Ishikawa (cell line): Measurements from ENCODE around the gene GALNT9.

Experiments
- CEBPB ChIP-seq: IDR thresholded peaks from 2 replicates; pipeline ENCODE4 v1.6.1; 2012
- CREB1 ChIP-seq: IDR thresholded peaks from 2 replicates; pipeline ENCODE4 v1.6.1; 2012; ENCODE audit warnings: low read depth
- EGR1 ChIP-seq: IDR thresholded peaks from 2 replicates; pipeline ENCODE4 v1.6.1; 2012
- EP300 ChIP-seq: IDR thresholded peaks from 2 replicates; pipeline ENCODE4 v1.6.1; 2012; ENCODE audit warnings: borderline replicate concordance
- FOXM1 ChIP-seq: IDR thresholded peaks from 2 replicates; pipeline ENCODE4 v1.6.1; 2012; ENCODE audit warnings: low read depth, borderline replicate concordance
- MAX ChIP-seq: IDR thresholded peaks from 2 replicates; pipeline ENCODE4 v1.6.1; 2012
- NFIC ChIP-seq: IDR thresholded peaks from 2 replicates; pipeline ENCODE4 v1.6.1; 2012
- RAD21 ChIP-seq: IDR thresholded peaks from 2 replicates; pipeline ENCODE4 v1.6.1; 2012; ENCODE audit warnings: low read depth
- REST ChIP-seq: IDR thresholded peaks from 2 replicates; pipeline ENCODE4 v1.6.1; 2012; ENCODE audit warnings: low read depth, mild to moderate bottlenecking
- TAF1 ChIP-seq: IDR thresholded peaks from 2 replicates; pipeline ENCODE4 v1.6.1; 2012; ENCODE audit warnings: low read depth, mild to moderate bottlenecking
- TCF12 ChIP-seq: IDR thresholded peaks from 2 replicates; pipeline ENCODE4 v1.6.1; 2012; ENCODE audit warnings: low read depth
- TEAD4 ChIP-seq: IDR thresholded peaks from 2 replicates; pipeline ENCODE4 v1.6.1; 2012
- USF1 ChIP-seq: IDR thresholded peaks from 2 replicates; pipeline ENCODE4 v1.6.1; 2012
- YY1 ChIP-seq: IDR thresholded peaks from 2 replicates; pipeline ENCODE4 v1.6.1; 2012; ENCODE audit warnings: low read depth
- ZBTB7A ChIP-seq: IDR thresholded peaks from 2 replicates; pipeline ENCODE4 v1.6.1; 2012; ENCODE audit warnings: low read depth

GALNT9 gene

GRCh38 chr12:132247718-132248452 lies 81.5 kb downstream of the GALNT9 start:
- no peak for TF ChIP-seq CEBPB
- no peak for TF ChIP-seq USF1
- TF ChIP-seq MAX, result no peak
- no peak for TF ChIP-seq TCF12
- no peak for TF ChIP-seq RAD21
- TF ChIP-seq NFIC, result no peak
- no peak for TF ChIP-seq TEAD4
- no peak for TF ChIP-seq ZBTB7A
- TF ChIP-seq EGR1, result no peak
- TF ChIP-seq YY1, result no peak
- no peak for TF ChIP-seq CREB1
- TF ChIP-seq REST, result no peak
- TF ChIP-seq TAF1, result no peak
- no peak for TF ChIP-seq EP300
- TF ChIP-seq FOXM1, result no peak

- no peak for TF ChIP-seq NFIC
- TF ChIP-seq REST, result no peak
- no peak for TF ChIP-seq RAD21
- TF ChIP-seq ZBTB7A, result no peak
- no peak for TF ChIP-seq FOXM1
- TF ChIP-seq CREB1, result no peak
Measured at GRCh38 chr12:132246997-132247717, 82.2 kb downstream of the GALNT9 start.

GRCh38 chr12:132245521-132246101 lies 83.8 kb downstream of the GALNT9 start:
- TF ChIP-seq MAX (no peak), REST (no peak), FOXM1 (no peak), RAD21 (no peak), CEBPB (no peak), TAF1 (no peak), USF1 (no peak), ZBTB7A (no peak), CREB1 (no peak), EGR1 (no peak), YY1 (no peak), EP300 (no peak), TEAD4 (no peak), NFIC (no peak), TCF12 (no peak)

- TF ChIP-seq MAX, result no peak
- TF ChIP-seq CREB1, result no peak
- no peak for TF ChIP-seq FOXM1
- no peak for TF ChIP-seq EP300
- no peak for TF ChIP-seq TEAD4
- TF ChIP-seq USF1, result no peak
- no peak for TF ChIP-seq YY1
- TF ChIP-seq EGR1, result no peak
- no peak for TF ChIP-seq NFIC
- TF ChIP-seq CEBPB, result no peak
- no peak for TF ChIP-seq REST
- no peak for TF ChIP-seq ZBTB7A
- TF ChIP-seq RAD21, result no peak
- TF ChIP-seq TAF1, result no peak
- no peak for TF ChIP-seq TCF12
Measured at GRCh38 chr12:132244724-132245295, 84.6 kb downstream of the GALNT9 start.
